ENCODE measurements around the gene TBL1XR1.

GRCh38 chr3:177193688-177194268 is 3.5 kb downstream of the TBL1XR1 start:
- TF ChIP-seq CTCF (conservative IDR thresholded peaks at IDR 0.05; ENCODE audit: low read depth, low read length): no peak
- TF ChIP-seq EZH2 (IDR thresholded peaks at IDR 0.05; ENCODE audit: borderline replicate concordance, low read depth, low read length, poor library complexity, severe bottlenecking): no peak
